ENCODE results near the gene TENT4B. TPM values are rescaled to one million over a fixed set of nuclear protein-coding genes. Genes with fewer than 3 reads are reported as not detected.

TENT4B gene
- total and polyA plus RNA-seq, 7 donors: 3.6 to 23.5 (median 14.9) TPM

DNA sequence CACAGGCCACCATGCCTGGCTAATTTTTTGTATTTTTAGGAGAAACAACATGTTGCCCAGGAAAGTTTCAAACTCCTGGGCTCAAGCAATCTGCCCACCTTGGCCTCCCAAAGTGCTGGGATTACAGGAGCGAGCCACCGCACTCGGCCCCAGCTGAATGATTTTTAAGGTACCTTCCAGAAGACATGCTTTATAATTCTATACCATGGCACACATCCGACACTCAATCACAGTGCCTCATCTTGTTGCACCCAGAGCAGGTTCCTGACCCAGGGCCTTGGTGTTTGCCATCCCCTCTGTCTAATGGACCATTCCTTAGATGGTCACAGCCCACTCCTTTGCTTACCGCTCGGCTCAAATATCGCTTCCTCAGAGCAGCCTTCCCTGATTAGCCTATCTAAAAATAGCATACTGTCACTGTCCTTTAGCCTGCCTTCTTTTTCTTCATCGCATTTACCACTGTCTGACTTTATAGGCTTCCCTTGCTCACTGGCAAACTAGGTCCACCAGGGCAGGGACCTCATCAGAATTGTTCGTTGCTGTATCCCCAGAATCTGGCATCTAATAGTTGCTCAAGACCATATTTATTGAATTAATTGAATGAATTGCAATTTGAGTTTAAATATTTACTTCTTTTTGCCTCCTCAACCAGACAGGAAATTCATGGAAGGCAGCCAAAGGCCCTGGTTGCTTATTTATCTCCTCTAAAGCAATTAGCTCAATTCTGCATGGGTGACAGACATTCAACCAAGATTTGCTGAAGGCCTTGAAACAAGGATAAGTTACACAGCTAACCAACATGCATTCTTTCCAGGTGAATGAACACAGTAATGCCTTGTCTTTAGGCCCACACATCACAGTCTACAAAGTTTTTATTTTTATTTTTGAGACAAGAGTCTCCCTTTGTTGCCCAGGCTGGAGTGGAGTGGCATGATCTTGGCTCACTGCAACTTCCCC, 6.3 kb upstream of the TENT4B start:
- WGBS, 2 donors: 85 to 86% methylated on average over 9 of the region's 9 CpGs
- Histone ChIP-seq H3K36me3 (no peaks in the 10 kb centered on the region), H3K9me3 (no peaks in the 10 kb centered on the region), H3K27ac (no peak overlapping the region), H3K27me3 (no peaks in the 10 kb centered on the region), H3K4me3 (no peak overlapping the region), H3K4me1 (peaks cover 0 to under 1% (median 0%) of the 10 kb centered on the region in 4 donors)
- intact Hi-C loops (cut with DNase I): no loop called here
- DNase-seq: no peak
- TF ChIP-seq EP300 (IDR thresholded peaks at IDR 0.05) (no peak), POLR2A (IDR thresholded peaks at IDR 0.05) (no peak), POLR2AphosphoS5 (IDR thresholded peaks at IDR 0.05) (no peak)
- TF ChIP-seq, protein P1, sequence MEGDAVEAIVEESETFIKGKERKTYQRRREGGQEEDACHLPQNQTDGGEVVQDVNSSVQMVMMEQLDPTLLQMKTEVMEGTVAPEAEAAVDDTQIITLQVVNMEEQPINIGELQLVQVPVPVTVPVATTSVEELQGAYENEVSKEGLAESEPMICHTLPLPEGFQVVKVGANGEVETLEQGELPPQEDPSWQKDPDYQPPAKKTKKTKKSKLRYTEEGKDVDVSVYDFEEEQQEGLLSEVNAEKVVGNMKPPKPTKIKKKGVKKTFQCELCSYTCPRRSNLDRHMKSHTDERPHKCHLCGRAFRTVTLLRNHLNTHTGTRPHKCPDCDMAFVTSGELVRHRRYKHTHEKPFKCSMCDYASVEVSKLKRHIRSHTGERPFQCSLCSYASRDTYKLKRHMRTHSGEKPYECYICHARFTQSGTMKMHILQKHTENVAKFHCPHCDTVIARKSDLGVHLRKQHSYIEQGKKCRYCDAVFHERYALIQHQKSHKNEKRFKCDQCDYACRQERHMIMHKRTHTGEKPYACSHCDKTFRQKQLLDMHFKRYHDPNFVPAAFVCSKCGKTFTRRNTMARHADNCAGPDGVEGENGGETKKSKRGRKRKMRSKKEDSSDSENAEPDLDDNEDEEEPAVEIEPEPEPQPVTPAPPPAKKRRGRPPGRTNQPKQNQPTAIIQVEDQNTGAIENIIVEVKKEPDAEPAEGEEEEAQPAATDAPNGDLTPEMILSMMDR (IDR thresholded peaks at IDR 0.05): no peak

DNA sequence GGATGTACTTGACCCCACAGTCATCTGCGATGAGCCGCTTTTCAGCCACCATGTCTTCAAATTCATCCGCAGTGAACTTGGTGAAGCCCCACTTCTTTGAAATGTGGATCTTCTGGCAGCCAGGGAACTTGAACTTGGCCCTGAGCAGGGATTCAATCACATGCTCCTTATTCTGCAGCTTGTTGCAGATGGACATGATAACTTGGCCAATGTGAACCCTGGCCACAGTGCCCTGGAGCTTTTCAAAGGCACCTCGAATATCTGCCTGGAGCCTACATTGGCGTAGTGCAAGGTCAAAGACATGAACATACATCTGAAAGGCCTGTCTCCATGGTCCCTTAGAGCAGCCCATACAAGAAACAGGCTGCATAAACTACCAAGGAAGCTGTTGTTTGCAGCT, 1.8 kb upstream of the TENT4B start:
- WGBS, 2 donors: 97 to 98% methylated on average over 5 of the region's 5 CpGs
- Histone ChIP-seq H3K27me3 (no peaks in the 10 kb centered on the region), H3K4me3 (no peak overlapping the region), H3K27ac (no peak overlapping the region), H3K4me1 (peaks cover 0 to 25% (median 13%) of the 10 kb centered on the region in 4 donors), H3K36me3 (no peaks in the 10 kb centered on the region), H3K9me3 (no peaks in the 10 kb centered on the region)
- intact Hi-C loops (cut with DNase I): loop anchor here (5.0 to 10.0 kb wide), 2 partner anchors 213 to 591 kb away; partner anchors contain the start of genes BRD7 and CYLD
- TF ChIP-seq, protein P1 (IDR thresholded peaks at IDR 0.05): no peak
- TF ChIP-seq POLR2AphosphoS5 (IDR thresholded peaks at IDR 0.05) (no peak), EP300 (IDR thresholded peaks at IDR 0.05) (no peak)
- DNase-seq: no peak

DNA sequence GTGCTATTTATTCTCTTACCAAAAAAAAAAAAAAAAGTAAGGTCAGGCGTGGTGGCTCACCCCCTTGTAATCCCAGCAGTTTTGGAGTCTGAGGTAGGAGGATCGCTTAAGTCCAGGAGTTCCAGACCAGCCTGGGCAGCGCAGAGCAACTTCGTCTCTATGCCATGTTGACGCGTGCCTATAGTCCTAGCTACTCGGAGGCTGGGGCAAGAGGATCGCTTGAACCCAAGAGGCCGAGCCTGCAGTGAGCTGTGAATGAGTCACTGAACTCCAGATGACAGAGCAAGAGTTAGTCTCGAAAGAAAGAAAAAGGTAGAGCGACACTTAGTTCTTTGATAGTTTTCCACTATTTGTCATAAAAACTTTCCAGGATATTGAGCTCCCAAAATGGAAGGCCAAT, 1.4 kb upstream of the TENT4B start:
- no peak for TF ChIP-seq POLR2A (IDR thresholded peaks at IDR 0.05)
- no peak for TF ChIP-seq POLR2AphosphoS5 (IDR thresholded peaks at IDR 0.05)
- TF ChIP-seq, protein P1 (IDR thresholded peaks at IDR 0.05): no peak
- TF ChIP-seq EP300 (IDR thresholded peaks at IDR 0.05): no peak
- WGBS, 2 donors: 90 to 91% methylated on average over 11 of the region's 11 CpGs
- intact Hi-C loops (cut with DNase I): loop anchor here (2.0 to 10.0 kb wide), 3 partner anchors 127 to 591 kb away; partner anchors contain the start of genes BRD7, CNEP1R1 and CYLD
- no peak for DNase-seq
- H3K4me3 ChIP-seq: peak overlapping the region in 1 of 4 donors; percentile 96
- H3K36me3 ChIP-seq: no peaks in the 10 kb centered on the region
- H3K4me1 ChIP-seq: peaks cover 0 to 29% (median 18%) of the 10 kb centered on the region in 4 donors
- no peaks in the 10 kb centered on the region for H3K27me3 ChIP-seq
- H3K27ac ChIP-seq: peak overlapping the region; percentile 89 to 96 (median 94)
- no peaks in the 10 kb centered on the region for H3K9me3 ChIP-seq

DNA sequence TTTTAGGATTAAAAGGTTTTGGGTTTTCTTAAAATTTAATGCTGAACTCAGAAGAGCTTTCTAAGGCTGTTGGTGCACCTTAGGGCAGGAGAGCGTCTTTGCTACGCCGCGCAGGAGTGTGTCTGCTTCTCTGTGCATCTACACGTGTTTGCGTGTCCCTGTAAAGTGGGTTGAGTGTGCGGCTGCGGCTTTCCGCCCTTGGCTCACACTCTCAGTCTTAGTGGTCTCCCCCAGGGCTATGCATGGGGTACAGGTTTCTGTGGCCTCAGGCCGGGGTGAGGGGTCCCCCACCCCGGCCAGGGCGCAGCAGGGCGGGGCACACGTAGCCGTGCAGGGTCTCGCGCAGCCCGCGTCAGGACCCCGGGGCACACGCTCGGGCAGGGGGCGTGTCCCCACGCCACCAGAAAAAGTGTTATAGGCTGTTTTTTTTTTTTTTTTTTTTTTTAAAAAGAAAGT, 727 bp upstream of the TENT4B start:
- TF ChIP-seq POLR2A (IDR thresholded peaks at IDR 0.05): no peak
- no peak for TF ChIP-seq EP300 (IDR thresholded peaks at IDR 0.05)
- no peak for TF ChIP-seq POLR2AphosphoS5 (IDR thresholded peaks at IDR 0.05)
- TF ChIP-seq, protein P1 (IDR thresholded peaks at IDR 0.05): no peak
- intact Hi-C loops (cut with DNase I): loop anchor here (2.0 to 10.0 kb wide), 3 partner anchors 128 to 590 kb away; partner anchors contain the start of genes BRD7, CNEP1R1 and CYLD
- WGBS, 2 donors: 0 to 1% methylated on average over 24 of the region's 24 CpGs
- peaks cover 0 to 35% (median 24%) of the 10 kb centered on the region in 4 donors for H3K4me1 ChIP-seq
- peak overlapping the region; percentile 83 to 98 (median 96) for H3K4me3 ChIP-seq
- no peaks in the 10 kb centered on the region for H3K36me3 ChIP-seq
- H3K27me3 ChIP-seq: no peaks in the 10 kb centered on the region
- H3K9me3 ChIP-seq: no peaks in the 10 kb centered on the region
- H3K27ac ChIP-seq: peak overlapping the region; percentile 89 to 96 (median 94)
- peak; percentile 76 for DNase-seq

All from sigmoid colon (tissue), 7 donors.